SJSA1 (cell line): ENCODE data around the gene SNX13. TPM values are rescaled to one million over a fixed set of nuclear protein-coding genes. Genes with fewer than 3 reads are reported as not detected.
"Not testable (repeated sequence)": the region's sequence is repeated elsewhere in the genome, so short reads cannot be mapped to it uniquely, and the experiment has no call there.

Source experiments
- DNase-seq, 2 experiments: peaks; one replicate each; pipeline ENCODE4 v3.0.0-alpha.2; 2015 to 2020; ENCODE audit warnings: low spot score in 2 of 2, low read depth in 1 of 2
- H3K27ac ChIP-seq: fragments of 250-450 bp; sonication (Bioruptor Pico); 2 replicates; pipeline ENCODE4 v1.5.1; 2020; ENCODE audit warnings: mild to moderate bottlenecking, moderate library complexity
- H3K27me3 ChIP-seq: fragments of 250-450 bp; sonication (Bioruptor Pico); replicated peaks from 2 replicates; pipeline ENCODE4 v1.5.1; 2020; ENCODE audit warnings: mild to moderate bottlenecking, moderate library complexity
- H3K36me3 ChIP-seq: fragments of 250-450 bp; sonication (Bioruptor Pico); 2 replicates; pipeline ENCODE4 v1.5.1; 2020; ENCODE audit warnings: mild to moderate bottlenecking
- H3K4me1 ChIP-seq: fragments of 250-450 bp; sonication (Bioruptor Pico); replicated peaks from 2 replicates; pipeline ENCODE4 v1.6.1; 2021; ENCODE audit warnings: mild to moderate bottlenecking
- H3K4me3 ChIP-seq: fragments of 250-450 bp; sonication (Bioruptor Pico); 2 replicates; pipeline ENCODE4 v1.5.1; 2020; ENCODE audit warnings: mild to moderate bottlenecking
- H3K9me3 ChIP-seq: fragments of 250-450 bp; sonication (Bioruptor Pico); replicated peaks from 2 replicates; pipeline ENCODE4 v1.5.1; 2020; ENCODE audit warnings: mild to moderate bottlenecking
- total RNA-seq: library from RNA; depleted of rRNA; stranded (reverse); fragments of >200 nt; shearing (Covaris generic); gene quantifications from 2 replicates; pipeline ENCODE4 v1.2.3, GENCODE V29; 2014

The SNX13 gene
- total RNA-seq, 1 experiment from 2014 or later, result 36.8 TPM

GRCh38 chr7:17916786-17917185 is 23.5 kb downstream of the SNX13 start:
- Histone ChIP-seq H3K27ac (no peak overlapping the region), H3K4me3 (no peak overlapping the region), H3K36me3 (no peaks in the 10 kb centered on the region), H3K27me3 (no peaks in the 10 kb centered on the region), H3K9me3 (peaks cover 5% of the 10 kb centered on the region; the same call in 1 of the 2 replicates), H3K4me1 (no peaks in the 10 kb centered on the region)
- no peak for DNase-seq

- H3K9me3 ChIP-seq, result peaks cover 5% of the 10 kb centered on the region; the same call in 1 of the 2 replicates
- H3K4me1 ChIP-seq, result no peaks in the 10 kb centered on the region
- no peak for DNase-seq
- 0 out of 2 replicates have a peak, but pooled peaks cover 1% of the 10 kb centered on the region for H3K36me3 ChIP-seq
- no peak overlapping the region for H3K27ac ChIP-seq
- H3K27me3 ChIP-seq, result no peaks in the 10 kb centered on the region
- H3K4me3 ChIP-seq, result no peak overlapping the region
These were observed 24.5 kb downstream of the SNX13 start for GRCh38 chr7:17915796-17916195.

GRCh38 chr7:17915168-17915567 is 25.1 kb downstream of the SNX13 start:
- H3K27ac ChIP-seq, result no peak overlapping the region
- H3K4me1 ChIP-seq, result no peaks in the 10 kb centered on the region
- no peaks in the 10 kb centered on the region for H3K27me3 ChIP-seq
- DNase-seq, result no peak
- H3K4me3 ChIP-seq, result no peak overlapping the region
- H3K36me3 ChIP-seq, result 0 out of 2 replicates have a peak, but pooled peaks cover 5% of the 10 kb centered on the region
- H3K9me3 ChIP-seq, result peaks cover 5% of the 10 kb centered on the region; the same call in 1 of the 2 replicates

- Histone ChIP-seq H3K4me3 (no peak overlapping the region), H3K27me3 (no peaks in the 10 kb centered on the region), H3K36me3 (0 out of 2 replicates have a peak, but pooled peaks cover 5% of the 10 kb centered on the region), H3K4me1 (no peaks in the 10 kb centered on the region), H3K27ac (no peak overlapping the region), H3K9me3 (peaks cover 5% of the 10 kb centered on the region; the same call in 1 of the 2 replicates)
- DNase-seq, result no peak
These were observed 27.0 kb downstream of the SNX13 start for GRCh38 chr7:17913250-17913649.

- no peaks in the 10 kb centered on the region for H3K4me1 ChIP-seq
- DNase-seq, result no peak
- no peak overlapping the region for H3K27ac ChIP-seq
- H3K4me3 ChIP-seq, result no peak overlapping the region
- peaks cover 5% of the 10 kb centered on the region; the same call in 1 of the 2 replicates for H3K9me3 ChIP-seq
- H3K36me3 ChIP-seq, result peaks cover 5% of the 10 kb centered on the region; the same call in 1 of the 2 replicates
- no peaks in the 10 kb centered on the region for H3K27me3 ChIP-seq
These were observed 27.6 kb downstream of the SNX13 start for GRCh38 chr7:17912536-17913235.

GRCh38 chr7:17912050-17912449 is 28.2 kb downstream of the SNX13 start:
- H3K4me1 ChIP-seq, result no peaks in the 10 kb centered on the region
- no peak overlapping the region for H3K27ac ChIP-seq
- H3K27me3 ChIP-seq, result no peaks in the 10 kb centered on the region
- no peak overlapping the region for H3K4me3 ChIP-seq
- H3K9me3 ChIP-seq, result peaks cover 5% of the 10 kb centered on the region; the same call in 1 of the 2 replicates
- DNase-seq, result no peak
- peaks cover 5% of the 10 kb centered on the region; the same call in 1 of the 2 replicates for H3K36me3 ChIP-seq

GRCh38 chr7:17910377-17910776 is 29.9 kb downstream of the SNX13 start:
- Histone ChIP-seq H3K4me1 (no peaks in the 10 kb centered on the region), H3K36me3 (peaks cover 5% of the 10 kb centered on the region; the same call in 1 of the 2 replicates), H3K4me3 (no peak overlapping the region), H3K27ac (no peak overlapping the region), H3K9me3 (no peaks in the 10 kb centered on the region), H3K27me3 (no peaks in the 10 kb centered on the region)
- DNase-seq, result no peak

GRCh38 chr7:17909310-17909709 is 31.0 kb downstream of the SNX13 start:
- H3K4me3 ChIP-seq, DNase-seq, H3K36me3 ChIP-seq, H3K27ac ChIP-seq, H3K9me3 ChIP-seq, H3K27me3 ChIP-seq, H3K4me1 ChIP-seq: not testable (repeated sequence)

GRCh38 chr7:17907014-17907413 is 33.3 kb downstream of the SNX13 start:
- H3K36me3 ChIP-seq, result peaks cover 8% of the 10 kb centered on the region
- no peak overlapping the region for H3K27ac ChIP-seq
- DNase-seq, result no peak
- H3K9me3 ChIP-seq, result no peaks in the 10 kb centered on the region
- no peaks in the 10 kb centered on the region for H3K27me3 ChIP-seq
- no peaks in the 10 kb centered on the region for H3K4me1 ChIP-seq
- H3K4me3 ChIP-seq, result no peak overlapping the region

- Histone ChIP-seq H3K36me3 (peaks cover 4% of the 10 kb centered on the region), H3K27me3 (no peaks in the 10 kb centered on the region), H3K9me3 (no peaks in the 10 kb centered on the region), H3K4me3 (no peak overlapping the region), H3K27ac (no peak overlapping the region), H3K4me1 (no peaks in the 10 kb centered on the region)
- no peak for DNase-seq
These were observed 37.0 kb downstream of the SNX13 start for GRCh38 chr7:17903337-17903736.

- H3K27me3 ChIP-seq, result no peaks in the 10 kb centered on the region
- no peaks in the 10 kb centered on the region for H3K4me1 ChIP-seq
- H3K9me3 ChIP-seq, result no peaks in the 10 kb centered on the region
- H3K27ac ChIP-seq, result no peak overlapping the region
- H3K36me3 ChIP-seq, result peaks cover 4% of the 10 kb centered on the region
- no peak for DNase-seq
- no peak overlapping the region for H3K4me3 ChIP-seq
These were observed 37.7 kb downstream of the SNX13 start for GRCh38 chr7:17902599-17902998.

- Histone ChIP-seq H3K9me3 (no peaks in the 10 kb centered on the region), H3K27ac (no peak overlapping the region), H3K36me3 (peaks cover 4% of the 10 kb centered on the region), H3K27me3 (no peaks in the 10 kb centered on the region), H3K4me1 (no peaks in the 10 kb centered on the region), H3K4me3 (no peak overlapping the region)
- no peak for DNase-seq
These were observed 39.8 kb downstream of the SNX13 start for GRCh38 chr7:17900464-17900863.

GRCh38 chr7:17898111-17898510 is 42.2 kb downstream of the SNX13 start:
- no peaks in the 10 kb centered on the region for H3K4me1 ChIP-seq
- H3K27ac ChIP-seq, result no peak overlapping the region

GRCh38 chr7:17887286-17887685 is 53.0 kb downstream of the SNX13 start:
- Histone ChIP-seq H3K4me3 (no peak overlapping the region), H3K9me3 (no peaks in the 10 kb centered on the region), H3K27ac (no peak overlapping the region), H3K36me3 (peaks cover 26% of the 10 kb centered on the region), H3K4me1 (no peaks in the 10 kb centered on the region), H3K27me3 (no peaks in the 10 kb centered on the region)
- no peak for DNase-seq

More at GRCh38 chr7:17898111-17898510, 42.2 kb downstream of the SNX13 start:
- 0 out of 2 replicates have a peak, but pooled peaks cover 3% of the 10 kb centered on the region for H3K36me3 ChIP-seq
- DNase-seq, result no peak
- no peak overlapping the region for H3K4me3 ChIP-seq
- no peaks in the 10 kb centered on the region for H3K27me3 ChIP-seq
- H3K9me3 ChIP-seq, result no peaks in the 10 kb centered on the region
